DND-41 (cell line): Measurements from ENCODE around the gene MMP11.
A peak's percentile ranks its signal among the peaks of the same experiment; 100 is the strongest.
"Not testable (repeated sequence)": the region's sequence is repeated elsewhere in the genome, so short reads cannot be mapped to it uniquely, and the experiment has no call there.

Experiments
- ATAC-seq: fragments of 200-7000 bp; cut with Tn5 transposase; 3 replicates; pipeline ENCODE4 v1.9.1; 2021; ENCODE audit warnings: low read depth; ENCODE audit not compliant: insufficient read depth
- DNase-seq: peaks from one replicate; pipeline ENCODE4 v3.0.0-alpha.2; 2020
- H2AFZ ChIP-seq: 2 replicates; pipeline ENCODE4 v1.6.0; 2012; ENCODE audit warnings: low read depth, low read length
- H3K27ac ChIP-seq: 2 replicates; pipeline ENCODE4 v1.5.1; 2012; ENCODE audit warnings: low read length, inconsistent platforms
- H3K27me3 ChIP-seq: fragments of 200-600 bp; sonication (generic); 2 replicates; pipeline ENCODE4 v1.6.0; 2012; ENCODE audit warnings: low read length, mild to moderate bottlenecking, inconsistent platforms; ENCODE audit not compliant: insufficient read depth, poor library complexity
- H3K36me3 ChIP-seq: 2 replicates; pipeline ENCODE4 v1.5.1; 2012; ENCODE audit warnings: low read length, inconsistent platforms; ENCODE audit not compliant: insufficient read depth
- H3K4me1 ChIP-seq: 2 replicates; pipeline ENCODE4 v1.5.1; 2012; ENCODE audit warnings: mild to moderate bottlenecking, low read length; ENCODE audit not compliant: insufficient read depth
- H3K4me2 ChIP-seq: 2 replicates; pipeline ENCODE4 v1.6.0; 2012; ENCODE audit warnings: mild to moderate bottlenecking, moderate library complexity, low read length, inconsistent platforms; ENCODE audit not compliant: insufficient read depth
- H3K4me3 ChIP-seq, 2 experiments: fragments of 200-600 bp in 1 of 2; shearing (Covaris generic) in 1 of 2; 2 replicates each; pipeline ENCODE4 v1.5.1; 2012 to 2016; ENCODE audit warnings: inconsistent platforms in 2 of 2, low read length in 2 of 2, mild to moderate bottlenecking in 2 of 2, low read depth in 1 of 2, moderate library complexity in 1 of 2
- H3K79me2 ChIP-seq: 2 replicates; pipeline ENCODE4 v1.6.0; 2012; ENCODE audit warnings: low read length, inconsistent platforms; ENCODE audit not compliant: insufficient read depth
- H3K9ac ChIP-seq: 2 replicates; pipeline ENCODE4 v1.6.0; 2012; ENCODE audit warnings: low read depth, mild to moderate bottlenecking, inconsistent platforms, low read length, moderate library complexity
- H3K9me3 ChIP-seq: 2 replicates; pipeline ENCODE4 v1.5.1; 2012; ENCODE audit warnings: low read length, moderate library complexity, mild to moderate bottlenecking, inconsistent platforms; ENCODE audit not compliant: insufficient read depth, severe bottlenecking
- H4K20me1 ChIP-seq: 2 replicates; pipeline ENCODE4 v1.6.0; 2012; ENCODE audit warnings: low read length; ENCODE audit not compliant: insufficient read depth
- EZH2 ChIP-seq: IDR thresholded peaks from 3 replicates; pipeline ENCODE4 v1.6.1; 2012; ENCODE audit warnings: borderline replicate concordance, low read depth, mild to moderate bottlenecking, moderate library complexity, low read length, inconsistent platforms; ENCODE audit not compliant: severe bottlenecking
- TF ChIP-seq, protein P1 (sequence below): IDR thresholded peaks from 2 replicates; pipeline ENCODE4 v1.5.1; 2012; ENCODE audit warnings: borderline replicate concordance, low read length, moderate library complexity, mild to moderate bottlenecking; ENCODE audit not compliant: poor library complexity, severe bottlenecking; ENCODE audit errors: extremely low read depth

Gene MMP11, protein sequence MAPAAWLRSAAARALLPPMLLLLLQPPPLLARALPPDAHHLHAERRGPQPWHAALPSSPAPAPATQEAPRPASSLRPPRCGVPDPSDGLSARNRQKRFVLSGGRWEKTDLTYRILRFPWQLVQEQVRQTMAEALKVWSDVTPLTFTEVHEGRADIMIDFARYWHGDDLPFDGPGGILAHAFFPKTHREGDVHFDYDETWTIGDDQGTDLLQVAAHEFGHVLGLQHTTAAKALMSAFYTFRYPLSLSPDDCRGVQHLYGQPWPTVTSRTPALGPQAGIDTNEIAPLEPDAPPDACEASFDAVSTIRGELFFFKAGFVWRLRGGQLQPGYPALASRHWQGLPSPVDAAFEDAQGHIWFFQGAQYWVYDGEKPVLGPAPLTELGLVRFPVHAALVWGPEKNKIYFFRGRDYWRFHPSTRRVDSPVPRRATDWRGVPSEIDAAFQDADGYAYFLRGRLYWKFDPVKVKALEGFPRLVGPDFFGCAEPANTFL

DNA sequence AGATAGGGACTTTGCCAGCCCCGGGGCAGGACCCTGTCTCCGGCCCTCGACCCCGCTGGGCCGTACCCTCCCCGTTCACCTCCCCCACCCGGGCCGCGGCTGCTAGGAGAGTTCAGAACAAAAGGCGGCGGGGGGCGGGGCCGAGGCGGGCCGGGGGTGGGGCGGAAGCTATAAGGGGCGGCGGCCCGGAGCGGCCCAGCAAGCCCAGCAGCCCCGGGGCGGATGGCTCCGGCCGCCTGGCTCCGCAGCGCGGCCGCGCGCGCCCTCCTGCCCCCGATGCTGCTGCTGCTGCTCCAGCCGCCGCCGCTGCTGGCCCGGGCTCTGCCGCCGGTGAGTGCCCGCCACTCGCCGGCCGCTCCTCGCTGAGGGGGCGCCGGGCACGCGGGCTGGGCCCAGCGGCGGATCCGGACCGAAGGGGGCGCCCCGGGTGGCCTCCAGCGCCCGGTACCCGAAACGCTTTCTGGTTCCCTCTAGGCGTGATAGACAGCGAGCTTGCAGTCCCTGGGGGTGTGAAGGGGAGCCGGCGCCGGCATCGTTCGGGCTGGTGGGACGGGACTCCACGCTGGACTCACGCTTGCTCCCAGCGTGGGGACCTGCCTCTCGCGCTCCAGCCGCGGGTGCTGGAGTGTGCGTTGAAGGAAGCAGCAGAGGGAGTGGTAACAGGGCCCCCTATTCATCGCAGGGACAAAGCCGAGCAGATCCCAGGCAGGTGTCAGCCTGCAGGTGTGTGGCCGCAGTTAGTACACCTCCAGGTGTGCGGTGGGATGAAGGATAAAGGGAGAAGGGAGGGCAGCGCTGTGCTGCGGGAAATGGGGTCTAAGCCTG lies at the start of gene MMP11:
MMP11 (plus strand) TSS at position 201 of the 825 bp plus-strand sequence; CDS start at position 223, 22 bp downstream.
- no peaks in the 10 kb centered on the region for H3K9me3 ChIP-seq
- H3K9ac ChIP-seq, result no peak within 1 kb of the TSS
- no peaks in the 10 kb centered on the region for H3K36me3 ChIP-seq
- ATAC-seq (peak; percentile 47; the same call in 1 of the 3 replicates), DNase-seq (peak; percentile 50)
- H3K4me1 ChIP-seq, result peaks cover 13% of the 10 kb centered on the region
- H3K4me2 ChIP-seq, result peak within 1 kb of the TSS; percentile 63
- TF ChIP-seq, protein P1, sequence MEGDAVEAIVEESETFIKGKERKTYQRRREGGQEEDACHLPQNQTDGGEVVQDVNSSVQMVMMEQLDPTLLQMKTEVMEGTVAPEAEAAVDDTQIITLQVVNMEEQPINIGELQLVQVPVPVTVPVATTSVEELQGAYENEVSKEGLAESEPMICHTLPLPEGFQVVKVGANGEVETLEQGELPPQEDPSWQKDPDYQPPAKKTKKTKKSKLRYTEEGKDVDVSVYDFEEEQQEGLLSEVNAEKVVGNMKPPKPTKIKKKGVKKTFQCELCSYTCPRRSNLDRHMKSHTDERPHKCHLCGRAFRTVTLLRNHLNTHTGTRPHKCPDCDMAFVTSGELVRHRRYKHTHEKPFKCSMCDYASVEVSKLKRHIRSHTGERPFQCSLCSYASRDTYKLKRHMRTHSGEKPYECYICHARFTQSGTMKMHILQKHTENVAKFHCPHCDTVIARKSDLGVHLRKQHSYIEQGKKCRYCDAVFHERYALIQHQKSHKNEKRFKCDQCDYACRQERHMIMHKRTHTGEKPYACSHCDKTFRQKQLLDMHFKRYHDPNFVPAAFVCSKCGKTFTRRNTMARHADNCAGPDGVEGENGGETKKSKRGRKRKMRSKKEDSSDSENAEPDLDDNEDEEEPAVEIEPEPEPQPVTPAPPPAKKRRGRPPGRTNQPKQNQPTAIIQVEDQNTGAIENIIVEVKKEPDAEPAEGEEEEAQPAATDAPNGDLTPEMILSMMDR, result no peak
- no peak for TF ChIP-seq EZH2
- H3K4me3 ChIP-seq, result peak within 1 kb of the TSS in 1 of 2 experiments; percentile 37; a peak in 1 of 4 replicates
- no peaks in the 10 kb centered on the region for H3K27me3 ChIP-seq
- no peaks in the 10 kb centered on the region for H4K20me1 ChIP-seq
- H3K79me2 ChIP-seq, result no peaks in the 10 kb centered on the region
- H3K27ac ChIP-seq, result no peak within 1 kb of the TSS
- H2AFZ ChIP-seq, result peak within 1 kb of the TSS; percentile 62

DNA sequence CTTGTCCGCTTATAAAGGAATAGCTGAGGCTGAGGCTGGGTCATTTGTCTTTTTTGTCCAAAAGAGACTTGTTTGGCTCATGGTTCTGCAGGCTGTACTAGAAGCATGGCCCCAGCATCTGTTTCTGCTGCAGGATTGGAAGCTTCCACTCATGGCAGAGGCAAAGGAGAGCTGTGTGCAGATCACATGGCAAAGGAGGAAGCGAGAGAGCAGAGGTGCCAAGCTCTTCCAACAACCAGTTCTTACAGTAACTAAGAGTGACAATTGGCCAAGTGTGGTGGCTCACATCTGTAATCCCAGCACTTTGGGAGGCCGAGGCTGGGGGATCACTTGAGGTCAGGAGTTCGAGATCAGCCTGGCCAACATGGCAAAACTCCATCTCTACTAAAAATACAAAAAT lies 44.5 kb upstream of the MMP11 start:
- DNase-seq, H3K9me3 ChIP-seq, H3K4me1 ChIP-seq, ATAC-seq, H3K27ac ChIP-seq, H3K36me3 ChIP-seq, H3K4me2 ChIP-seq, H3K79me2 ChIP-seq, H3K9ac ChIP-seq, H4K20me1 ChIP-seq, H3K4me3 ChIP-seq, H2AFZ ChIP-seq, H3K27me3 ChIP-seq: not testable (repeated sequence)

DNA sequence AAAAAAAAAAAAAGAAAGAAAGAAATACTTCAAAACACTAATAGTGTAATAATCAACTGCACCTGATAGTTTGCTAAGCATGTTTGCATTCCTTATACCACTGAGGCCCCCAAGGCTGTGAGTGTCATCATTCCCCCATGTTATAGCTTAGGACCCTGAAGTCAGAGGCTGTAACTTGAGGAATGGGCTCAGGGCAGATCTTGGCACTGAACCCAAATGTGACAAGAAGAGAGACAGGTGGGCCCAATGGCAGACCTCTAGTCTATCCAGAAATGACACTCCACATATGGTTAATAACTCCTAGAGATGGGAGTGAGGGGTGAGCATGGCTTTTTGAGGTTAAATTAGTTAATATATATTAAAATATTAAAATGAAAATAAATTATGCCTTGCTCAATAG lies 35.0 kb upstream of the MMP11 start:
- no peak overlapping the region for H3K27ac ChIP-seq
- no peaks in the 10 kb centered on the region for H3K79me2 ChIP-seq
- H3K4me3 ChIP-seq, result no peak overlapping the region
- ATAC-seq, result no peak
- no peak for TF ChIP-seq EZH2
- TF ChIP-seq, protein P1, result no peak
- no peaks in the 10 kb centered on the region for H3K4me1 ChIP-seq
- H2AFZ ChIP-seq, result no peak overlapping the region
- H3K27me3 ChIP-seq, result no peaks in the 10 kb centered on the region
- no peak for DNase-seq
- peaks cover 3% of the 10 kb centered on the region; the same call in 1 of the 2 replicates for H4K20me1 ChIP-seq
- H3K4me2 ChIP-seq, result no peak overlapping the region
- peaks cover 9% of the 10 kb centered on the region for H3K36me3 ChIP-seq
- no peak overlapping the region for H3K9ac ChIP-seq
- H3K9me3 ChIP-seq, result no peaks in the 10 kb centered on the region
